Mesenchymal stem cell (in vitro differentiated cells and primary cell): ENCODE measurements around the gene MMP8.

ENCODE experiments used
- DNase-seq: peaks from one replicate; pipeline ENCODE4 v3.0.0-alpha.2; 2013
- H2AFZ ChIP-seq: one replicate; pipeline ENCODE4 v1.6.1; 2013; ENCODE audit warnings: low read depth, mild to moderate bottlenecking, control low read depth, inconsistent platforms, low read length, moderate library complexity
- H2AK5ac ChIP-seq: 2 replicates; pipeline ENCODE4 v1.6.1; 2013; ENCODE audit warnings: low read length, moderate library complexity, mild to moderate bottlenecking, inconsistent platforms; ENCODE audit not compliant: severe bottlenecking
- H2BK120ac ChIP-seq: one replicate; pipeline ENCODE4 v1.6.1; 2013; ENCODE audit warnings: low read depth, mild to moderate bottlenecking, inconsistent platforms, low read length, moderate library complexity
- H2BK12ac ChIP-seq, 2 experiments: one replicate each; pipeline ENCODE4 v1.6.1; 2013; ENCODE audit warnings: inconsistent platforms in 2 of 2, low read length in 2 of 2, mild to moderate bottlenecking in 2 of 2, moderate library complexity in 2 of 2, control low read depth in 1 of 2
- H2BK15ac ChIP-seq: one replicate; pipeline ENCODE4 v1.6.1; 2013; ENCODE audit warnings: mild to moderate bottlenecking, low read depth, inconsistent platforms; ENCODE audit not compliant: poor library complexity, severe bottlenecking
- H2BK5ac ChIP-seq: 2 replicates; pipeline ENCODE4 v1.6.1; 2013; ENCODE audit warnings: low read depth, mild to moderate bottlenecking, low read length, control low read depth, inconsistent platforms; ENCODE audit not compliant: poor library complexity, severe bottlenecking
- H3K14ac ChIP-seq, 2 experiments: one replicate each; pipeline ENCODE4 v1.6.1; 2013; ENCODE audit warnings: inconsistent platforms in 2 of 2, low read length in 2 of 2, control low read depth in 1 of 2, mild to moderate bottlenecking in 1 of 2, moderate library complexity in 1 of 2
- H3K18ac ChIP-seq, 2 experiments: one replicate each; pipeline ENCODE4 v1.6.1; 2013; ENCODE audit warnings: inconsistent platforms in 2 of 2, low read length in 2 of 2, control low read depth in 1 of 2, low read depth in 1 of 2, mild to moderate bottlenecking in 1 of 2
- H3K23ac ChIP-seq, 2 experiments: one replicate each; pipeline ENCODE4 v1.6.1; 2013; ENCODE audit warnings: inconsistent platforms in 2 of 2, low read length in 2 of 2, mild to moderate bottlenecking in 2 of 2, moderate library complexity in 2 of 2, control low read depth in 1 of 2
- H3K27ac ChIP-seq: 2 replicates; pipeline ENCODE4 v1.5.1; 2013; ENCODE audit warnings: mild to moderate bottlenecking, moderate library complexity, low read length, control low read depth, inconsistent platforms; ENCODE audit not compliant: poor library complexity, severe bottlenecking
- H3K27me3 ChIP-seq, 2 experiments: 2 replicates each; pipeline versions ENCODE4 v1.6.1 to v1.7.0; 2013; ENCODE audit warnings: low read length in 2 of 2, mild to moderate bottlenecking in 2 of 2, moderate library complexity in 2 of 2, control low read depth in 1 of 2, inconsistent platforms in 1 of 2; ENCODE audit not compliant: control insufficient read depth in 1 of 2, insufficient read depth in 1 of 2
- H3K36me3 ChIP-seq, 2 experiments: 2 replicates each; pipeline versions ENCODE4 v1.6.1 to v1.7.0; 2013; ENCODE audit warnings: low read length in 2 of 2, control low read depth in 1 of 2, inconsistent platforms in 1 of 2, low read depth in 1 of 2, mild to moderate bottlenecking in 1 of 2; ENCODE audit not compliant: insufficient read depth in 2 of 2, control insufficient read depth in 1 of 2
- H3K4ac ChIP-seq, 2 experiments: one replicate each; pipeline ENCODE4 v1.6.1; 2013; ENCODE audit warnings: inconsistent platforms in 2 of 2, low read length in 2 of 2, mild to moderate bottlenecking in 2 of 2, moderate library complexity in 2 of 2, control low read depth in 1 of 2, low read depth in 1 of 2
- H3K4me1 ChIP-seq: 2 replicates; pipeline ENCODE4 v1.6.1; 2013; ENCODE audit warnings: low read depth, low read length, control low read depth; ENCODE audit not compliant: control insufficient read depth, insufficient read depth
- H3K4me2 ChIP-seq: 2 replicates; pipeline ENCODE4 v1.6.1; 2013; ENCODE audit warnings: low read length, mild to moderate bottlenecking, inconsistent platforms; ENCODE audit not compliant: poor library complexity, severe bottlenecking
- H3K4me3 ChIP-seq, 2 experiments: 2 replicates each; pipeline versions ENCODE4 v1.5.1 to v1.7.0; 2013; ENCODE audit warnings: low read length in 2 of 2, mild to moderate bottlenecking in 2 of 2, control low read depth in 1 of 2, low read depth in 1 of 2; ENCODE audit not compliant: insufficient read depth in 1 of 2
- H3K79me1 ChIP-seq: replicated peaks from 2 replicates; pipeline ENCODE4 v1.6.1; 2013; ENCODE audit warnings: mild to moderate bottlenecking, control low read depth, low read length, inconsistent platforms; ENCODE audit not compliant: poor library complexity, severe bottlenecking
- H3K9ac ChIP-seq: 2 replicates; pipeline ENCODE4 v1.7.0; 2013; ENCODE audit warnings: mild to moderate bottlenecking, low read length, moderate library complexity
- H3K9me3 ChIP-seq: 2 replicates; pipeline ENCODE4 v1.7.0; 2013; ENCODE audit warnings: mild to moderate bottlenecking, low read length; ENCODE audit not compliant: control insufficient read depth
- H4K8ac ChIP-seq: one replicate; pipeline ENCODE4 v1.6.1; 2013; ENCODE audit warnings: inconsistent platforms, mild to moderate bottlenecking, low read length, moderate library complexity
- H4K91ac ChIP-seq: one replicate; pipeline ENCODE4 v1.6.1; 2013; ENCODE audit warnings: mild to moderate bottlenecking, low read length, inconsistent platforms
- WGBS: methylation state at CpG from one replicate; pipeline ENCODE4 v1.1.7; 2013; ENCODE audit warnings: mixed read lengths; 5-methylcytosine and 5-hydroxymethylcytosine counted together

The MMP8 gene

DNA sequence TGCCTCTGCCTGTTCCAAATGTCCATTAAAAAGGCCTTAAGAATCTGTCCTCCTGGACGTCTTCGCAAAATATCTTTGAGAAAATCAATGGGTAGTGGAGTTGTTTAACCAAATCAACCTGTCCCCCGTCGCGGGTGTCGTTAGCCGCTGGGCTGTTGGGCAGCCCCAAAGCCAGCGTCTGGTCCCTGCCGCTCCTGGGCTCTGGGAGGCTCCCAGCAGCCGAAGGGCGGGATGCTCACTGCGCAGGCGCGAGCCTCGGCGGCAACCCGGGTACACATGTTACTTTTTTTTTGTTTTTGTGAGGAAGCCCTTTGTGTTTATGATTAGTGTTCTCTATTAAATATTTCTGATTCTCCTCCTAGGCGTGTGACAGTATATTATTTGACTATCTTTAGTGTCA, 43.0 kb upstream of the MMP8 start:
- no peak overlapping the region for H3K4ac ChIP-seq
- no peak overlapping the region for H2BK15ac ChIP-seq
- no peaks in the 10 kb centered on the region for H3K27me3 ChIP-seq
- 98% methylated on average over 13 of the region's 18 CpGs for WGBS
- H3K23ac ChIP-seq, result no peak overlapping the region
- peaks cover 1% of the 10 kb centered on the region for H3K4me1 ChIP-seq
- H3K36me3 ChIP-seq, result no peaks in the 10 kb centered on the region
- H3K4me3 ChIP-seq, result no peak overlapping the region
- no peak overlapping the region for H2AFZ ChIP-seq
- no peak overlapping the region for H2BK5ac ChIP-seq
- no peak overlapping the region for H3K27ac ChIP-seq
- no peak overlapping the region for H4K91ac ChIP-seq
- no peak overlapping the region for H3K4me2 ChIP-seq
- H2AK5ac ChIP-seq, result no peak overlapping the region
- H2BK12ac ChIP-seq, result no peak overlapping the region
- H3K14ac ChIP-seq, result no peak overlapping the region
- no peak for DNase-seq
- H3K18ac ChIP-seq, result no peak overlapping the region
- H2BK120ac ChIP-seq, result no peak overlapping the region
- H4K8ac ChIP-seq, result no peak overlapping the region
- H3K79me1 ChIP-seq, result no peaks in the 10 kb centered on the region
- no peak overlapping the region for H3K9ac ChIP-seq
- H3K9me3 ChIP-seq, result no peaks in the 10 kb centered on the region

DNA sequence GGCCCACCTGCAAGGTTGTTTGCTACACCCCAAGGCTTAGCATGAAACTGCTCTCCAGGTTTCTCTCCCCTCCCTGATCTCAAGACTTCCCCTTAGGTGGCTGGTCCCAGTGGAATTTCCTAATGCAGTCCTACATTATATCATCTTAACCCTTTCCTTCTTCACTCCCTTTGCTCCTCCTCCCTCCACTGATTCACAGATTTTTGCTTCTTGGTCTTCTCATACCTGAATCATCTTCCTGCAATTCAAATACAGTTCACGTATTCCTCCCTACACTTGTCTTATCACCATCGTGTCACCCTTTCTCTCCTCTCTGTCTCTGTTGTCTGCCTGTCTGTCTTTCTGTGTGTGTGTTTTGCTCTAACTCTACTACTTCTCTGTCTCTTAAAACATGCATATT, 38.7 kb upstream of the MMP8 start:
- Histone ChIP-seq H3K14ac (no peak overlapping the region), H3K4me3 (no peak overlapping the region), H3K4me2 (no peak overlapping the region), H3K4me1 (peaks cover 5% of the 10 kb centered on the region), H3K27me3 (no peaks in the 10 kb centered on the region), H3K9me3 (no peaks in the 10 kb centered on the region), H2BK12ac (peak overlapping the region in 1 of 2 experiments; percentile 34), H4K8ac (no peak overlapping the region), H3K9ac (no peak overlapping the region), H2BK15ac (no peak overlapping the region), H3K18ac (peak overlapping the region in 1 of 2 experiments; percentile 28), H3K36me3 (no peaks in the 10 kb centered on the region), H3K79me1 (no peaks in the 10 kb centered on the region), H3K23ac (no peak overlapping the region), H2BK5ac (no peak overlapping the region), H4K91ac (no peak overlapping the region), H2AK5ac (peak overlapping the region; percentile 8), H2AFZ (no peak overlapping the region), H2BK120ac (no peak overlapping the region), H3K27ac (no peak overlapping the region), H3K4ac (no peak overlapping the region)
- WGBS, result 40% methylated on average over 2 of the region's 2 CpGs
- no peak for DNase-seq

DNA sequence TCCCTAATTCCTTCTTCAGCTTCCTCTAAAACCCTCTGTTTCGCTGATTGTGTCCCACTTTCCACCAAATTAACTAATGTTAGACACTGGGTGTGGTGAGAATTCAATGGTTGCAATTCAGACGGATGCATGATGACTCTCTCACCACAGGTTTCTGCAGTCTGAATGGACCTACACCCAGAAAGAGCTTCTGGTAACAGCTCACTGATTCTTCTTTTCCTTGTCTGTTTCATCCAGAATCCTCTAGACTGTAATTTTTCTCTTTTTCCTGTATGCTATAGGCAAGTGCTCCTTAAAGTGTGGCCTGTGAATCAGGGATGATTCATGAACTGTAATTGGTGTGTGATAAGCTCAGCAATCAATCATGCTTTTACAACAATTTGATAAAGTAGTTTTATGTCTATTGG, 37.6 kb upstream of the MMP8 start:
- no peaks in the 10 kb centered on the region for H3K36me3 ChIP-seq
- DNase-seq, result peak; percentile 57
- no peak overlapping the region for H2BK120ac ChIP-seq
- no peak overlapping the region for H3K23ac ChIP-seq
- no peak overlapping the region for H4K91ac ChIP-seq
- H2BK12ac ChIP-seq, result no peak overlapping the region
- H3K4me3 ChIP-seq, result no peak overlapping the region
- no peak overlapping the region for H3K4me2 ChIP-seq
- no peak overlapping the region for H2BK5ac ChIP-seq
- no peaks in the 10 kb centered on the region for H3K27me3 ChIP-seq
- no peak overlapping the region for H2BK15ac ChIP-seq
- no peak overlapping the region for H2AFZ ChIP-seq
- H4K8ac ChIP-seq, result no peak overlapping the region
- H3K9ac ChIP-seq, result peak overlapping the region; percentile 5
- no peak overlapping the region for H3K14ac ChIP-seq
- no CpG with 5 or more reads among the region's 2 CpGs for WGBS
- no peak overlapping the region for H2AK5ac ChIP-seq
- H3K4ac ChIP-seq, result peak overlapping the region in 1 of 2 experiments; percentile 86
- H3K4me1 ChIP-seq, result peaks cover 6% of the 10 kb centered on the region
- no peak overlapping the region for H3K18ac ChIP-seq
- H3K79me1 ChIP-seq, result no peaks in the 10 kb centered on the region
- H3K27ac ChIP-seq, result peak overlapping the region; percentile 89
- no peaks in the 10 kb centered on the region for H3K9me3 ChIP-seq

- Histone ChIP-seq H3K4me2 (peak overlapping the region; percentile 31), H3K4me1 (peaks cover 6% of the 10 kb centered on the region), H2BK15ac (no peak overlapping the region), H2AFZ (no peak overlapping the region), H3K4ac (no peak overlapping the region), H3K27ac (peak overlapping the region; percentile 89), H3K79me1 (no peaks in the 10 kb centered on the region), H2BK120ac (no peak overlapping the region), H4K8ac (no peak overlapping the region), H4K91ac (no peak overlapping the region), H2AK5ac (no peak overlapping the region), H3K36me3 (no peaks in the 10 kb centered on the region), H2BK12ac (no peak overlapping the region), H3K27me3 (no peaks in the 10 kb centered on the region), H3K9me3 (no peaks in the 10 kb centered on the region), H3K18ac (no peak overlapping the region), H3K14ac (no peak overlapping the region), H2BK5ac (no peak overlapping the region), H3K9ac (peak overlapping the region; percentile 5), H3K23ac (no peak overlapping the region), H3K4me3 (no peak overlapping the region)
- peak; percentile 50 for DNase-seq
- 19% methylated on average over 4 of the region's 4 CpGs for WGBS
These were observed 37.0 kb upstream of the MMP8 start for GRCh38 chr11:102761646-102762238.
